Endodermal cell (in vitro differentiated cells): ENCODE data around the gene C9orf152. TPM values are rescaled to one million over a fixed set of nuclear protein-coding genes. Genes with fewer than 3 reads are reported as not detected.

Source experiments
- DNase-seq: peaks from one replicate; pipeline ENCODE4 v3.0.0-alpha.2; 2017
- H3K27ac ChIP-seq: 2 replicates; pipeline ENCODE4 v1.5.1; 2013; ENCODE audit warnings: mild to moderate bottlenecking, low read depth, low read length, moderate library complexity
- H3K27me3 ChIP-seq: 2 replicates; pipeline ENCODE4 v1.6.1; 2013; ENCODE audit warnings: mild to moderate bottlenecking, low read length, moderate library complexity; ENCODE audit not compliant: insufficient read depth, control insufficient read depth, poor library complexity, severe bottlenecking
- H3K36me3 ChIP-seq: 2 replicates; pipeline ENCODE4 v1.7.0; 2013; ENCODE audit warnings: mild to moderate bottlenecking, low read length, moderate library complexity; ENCODE audit not compliant: control insufficient read depth, insufficient read depth
- H3K4me1 ChIP-seq: one replicate; pipeline ENCODE4 v1.7.0; 2013; ENCODE audit warnings: low read length; ENCODE audit not compliant: control insufficient read depth, insufficient read depth
- H3K4me3 ChIP-seq: 2 replicates; pipeline ENCODE4 v1.5.1; 2013; ENCODE audit warnings: mild to moderate bottlenecking, low read length, moderate library complexity
- H3K9ac ChIP-seq: 2 replicates; pipeline ENCODE4 v1.6.1; 2013; ENCODE audit warnings: mild to moderate bottlenecking, low read length, moderate library complexity; ENCODE audit not compliant: poor library complexity, severe bottlenecking; ENCODE audit errors: extremely low read depth
- H3K9me3 ChIP-seq: 2 replicates; pipeline ENCODE4 v1.6.1; 2013; ENCODE audit warnings: mild to moderate bottlenecking, low read length, moderate library complexity; ENCODE audit not compliant: control insufficient read depth
- H3K27ac Mint-ChIP-seq: 2 replicates; pipeline ENCODE4 v1.8.0; 2020; ENCODE audit warnings: mixed read lengths
- H3K27me3 Mint-ChIP-seq: 2 replicates; pipeline ENCODE4 v1.8.0; 2021; ENCODE audit warnings: mild to moderate bottlenecking, mixed read lengths; ENCODE audit not compliant: insufficient read depth
- H3K36me3 Mint-ChIP-seq: 2 replicates; pipeline ENCODE4 v1.8.0; 2020; ENCODE audit warnings: low read depth, mixed read lengths
- H3K4me1 Mint-ChIP-seq: 2 replicates; pipeline ENCODE4 v1.8.0; 2020; ENCODE audit warnings: mixed read lengths
- H3K4me3 Mint-ChIP-seq: 2 replicates; pipeline ENCODE4 v1.8.0; 2020; ENCODE audit warnings: mild to moderate bottlenecking, moderate library complexity, mixed read lengths
- H3K9me3 Mint-ChIP-seq: 2 replicates; pipeline ENCODE4 v1.8.0; 2020; ENCODE audit warnings: mild to moderate bottlenecking, mixed read lengths
- WGBS, 2 experiments: methylation state at CpG; one replicate each; pipeline versions ENCODE4 v1.1.5 to v1.1.7; 2013; ENCODE audit warnings: missing lambda C conversion rate in 2 of 2, mixed read lengths in 1 of 2; ENCODE audit not compliant: insufficient coverage in 1 of 2, insufficient read length in 1 of 2; 5-methylcytosine and 5-hydroxymethylcytosine counted together
- total RNA-seq, 2 donors: library from RNA; stranded (reverse); fragmentation: NEBNext Ultra II Directional in 1 of 2; extraction: Animal tissue kit (Norgen Biotek cat#: 25700) in 1 of 2; gene quantifications; 2 replicates in 1 of 2; 3 replicates in 1 of 2; pipeline ENCODE4 v1.2.1, GENCODE V29; 2021
- TF ChIP-seq, protein P1 (sequence below): fragments of 200-600 bp; sonication (generic); conservative IDR thresholded peaks from 2 replicates; pipeline ENCODE4 v1.5.0; 2021; ENCODE audit warnings: antibody characterized with exemption, mild to moderate bottlenecking

C9orf152 gene
- total RNA-seq, 2 donors from 2014 or later = not detected

DNA sequence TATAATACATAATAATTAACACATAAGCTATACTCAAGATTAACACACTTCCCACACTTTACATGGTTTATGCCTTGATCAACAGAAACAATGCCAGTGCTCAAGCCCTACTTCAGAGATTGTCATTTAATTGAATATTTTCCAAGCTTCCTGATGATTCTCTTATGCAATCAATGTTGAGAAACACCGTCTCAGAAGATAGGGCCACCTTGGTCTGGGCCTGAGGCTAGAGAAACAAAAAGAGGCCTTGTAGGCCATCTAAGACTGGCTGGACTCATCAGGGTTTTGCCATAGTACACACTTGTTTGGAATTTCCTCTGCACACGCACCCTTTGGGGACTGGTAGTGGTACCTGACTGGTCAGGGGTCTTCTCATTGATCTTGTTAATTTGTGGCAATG is 16.3 kb downstream of the C9orf152 start:
- no peak overlapping the region for H3K27ac ChIP-seq
- no peaks in the 10 kb centered on the region for H3K36me3 Mint-ChIP-seq
- H3K4me3 ChIP-seq = no peak overlapping the region
- peaks cover 3% of the 10 kb centered on the region for H3K4me1 ChIP-seq
- peaks cover 82% of the 10 kb centered on the region for H3K27me3 ChIP-seq
- peaks cover 42% of the 10 kb centered on the region for H3K27me3 Mint-ChIP-seq
- H3K27ac Mint-ChIP-seq = no peak overlapping the region
- TF ChIP-seq, protein P1, sequence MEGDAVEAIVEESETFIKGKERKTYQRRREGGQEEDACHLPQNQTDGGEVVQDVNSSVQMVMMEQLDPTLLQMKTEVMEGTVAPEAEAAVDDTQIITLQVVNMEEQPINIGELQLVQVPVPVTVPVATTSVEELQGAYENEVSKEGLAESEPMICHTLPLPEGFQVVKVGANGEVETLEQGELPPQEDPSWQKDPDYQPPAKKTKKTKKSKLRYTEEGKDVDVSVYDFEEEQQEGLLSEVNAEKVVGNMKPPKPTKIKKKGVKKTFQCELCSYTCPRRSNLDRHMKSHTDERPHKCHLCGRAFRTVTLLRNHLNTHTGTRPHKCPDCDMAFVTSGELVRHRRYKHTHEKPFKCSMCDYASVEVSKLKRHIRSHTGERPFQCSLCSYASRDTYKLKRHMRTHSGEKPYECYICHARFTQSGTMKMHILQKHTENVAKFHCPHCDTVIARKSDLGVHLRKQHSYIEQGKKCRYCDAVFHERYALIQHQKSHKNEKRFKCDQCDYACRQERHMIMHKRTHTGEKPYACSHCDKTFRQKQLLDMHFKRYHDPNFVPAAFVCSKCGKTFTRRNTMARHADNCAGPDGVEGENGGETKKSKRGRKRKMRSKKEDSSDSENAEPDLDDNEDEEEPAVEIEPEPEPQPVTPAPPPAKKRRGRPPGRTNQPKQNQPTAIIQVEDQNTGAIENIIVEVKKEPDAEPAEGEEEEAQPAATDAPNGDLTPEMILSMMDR = no peak
- peaks cover 14% of the 10 kb centered on the region for H3K9me3 Mint-ChIP-seq
- peaks cover 6% of the 10 kb centered on the region for H3K4me1 Mint-ChIP-seq
- no peak overlapping the region for H3K4me3 Mint-ChIP-seq
- 90 to 91% methylated on average over 2 of the region's 2 CpGs for WGBS, 2 experiments
- H3K36me3 ChIP-seq = no peaks in the 10 kb centered on the region
- no peak for DNase-seq
- H3K9me3 ChIP-seq = peaks cover 7% of the 10 kb centered on the region
- H3K9ac ChIP-seq = no peak overlapping the region

DNA sequence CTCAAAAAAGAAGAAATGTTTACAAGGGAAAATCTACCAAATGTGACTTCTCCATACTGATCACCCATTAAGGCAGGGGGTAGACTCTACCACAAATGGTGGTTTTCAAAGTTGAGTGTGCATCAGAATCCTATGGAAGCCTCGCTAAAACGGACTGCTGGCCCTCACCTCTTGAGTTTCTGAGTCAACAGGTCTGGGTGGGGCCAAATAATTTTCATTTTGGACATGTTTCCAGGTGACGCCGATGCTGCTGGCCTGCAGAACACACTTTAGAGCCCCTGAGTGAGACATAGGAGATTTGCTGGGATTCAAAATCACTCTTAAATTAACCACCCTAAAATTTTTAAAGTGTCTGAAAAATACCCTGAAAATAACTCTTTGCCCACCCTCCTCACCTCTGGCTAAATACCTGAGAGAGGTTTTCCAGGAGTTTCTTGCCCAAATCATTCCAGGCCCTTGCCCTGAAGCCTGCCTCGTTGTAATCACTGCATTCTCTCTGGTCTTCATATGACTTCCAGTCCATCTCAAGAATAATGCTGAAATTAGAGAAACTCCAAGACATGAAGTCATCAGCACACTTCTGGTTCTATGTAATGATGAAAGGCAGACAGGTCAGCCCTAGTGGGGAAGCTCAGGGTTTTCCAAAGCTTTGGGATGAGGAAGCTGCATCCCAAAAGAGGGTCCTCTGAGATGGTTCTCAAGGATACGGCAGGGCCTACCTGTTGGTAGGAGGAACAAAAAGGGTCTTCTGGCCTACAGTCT is 18.2 kb downstream of the C9orf152 start:
- peaks cover 46% of the 10 kb centered on the region for H3K27me3 Mint-ChIP-seq
- Histone ChIP-seq H3K4me1 (peaks cover 3% of the 10 kb centered on the region), H3K9me3 (peaks cover 3% of the 10 kb centered on the region), H3K4me3 (no peak overlapping the region), H3K36me3 (no peaks in the 10 kb centered on the region), H3K9ac (no peak overlapping the region), H3K27me3 (peaks cover 92% of the 10 kb centered on the region), H3K27ac (no peak overlapping the region)
- TF ChIP-seq, protein P1 = no peak
- H3K27ac Mint-ChIP-seq = no peak overlapping the region
- DNase-seq = no peak
- WGBS, 2 experiments = 93 to 94% methylated on average over 3 to 6 of the region's 6 CpGs
- no peaks in the 10 kb centered on the region for H3K36me3 Mint-ChIP-seq
- H3K4me3 Mint-ChIP-seq = no peak overlapping the region
- peaks cover 7% of the 10 kb centered on the region for H3K9me3 Mint-ChIP-seq
- H3K4me1 Mint-ChIP-seq = peaks cover 9% of the 10 kb centered on the region

DNA sequence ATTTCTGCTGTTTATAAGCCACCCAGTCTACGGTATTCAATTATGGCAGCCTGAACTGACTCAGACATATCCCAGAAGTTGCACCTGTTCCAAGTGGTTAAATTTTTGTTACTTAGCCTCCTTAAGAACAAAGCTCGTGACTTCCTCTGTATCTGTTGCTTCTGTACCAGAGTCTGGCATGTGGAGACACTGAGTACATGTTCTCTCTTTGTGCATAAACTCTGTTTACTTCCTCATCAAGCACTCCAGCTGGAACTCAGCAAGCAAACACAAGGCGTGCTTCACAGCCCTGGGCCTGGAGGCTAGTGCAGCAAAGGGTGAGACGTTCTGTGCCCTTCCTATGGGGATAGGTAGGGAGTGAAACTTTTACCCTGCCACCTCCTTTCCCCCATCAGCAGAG is 19.0 kb downstream of the C9orf152 start:
- Histone ChIP-seq H3K36me3 (no peaks in the 10 kb centered on the region), H3K4me3 (no peak overlapping the region), H3K27me3 (peaks cover 97% of the 10 kb centered on the region), H3K4me1 (peaks cover 3% of the 10 kb centered on the region), H3K9me3 (no peaks in the 10 kb centered on the region), H3K27ac (no peak overlapping the region), H3K9ac (no peak overlapping the region)
- H3K36me3 Mint-ChIP-seq = no peaks in the 10 kb centered on the region
- no peak for DNase-seq
- peaks cover 46% of the 10 kb centered on the region for H3K27me3 Mint-ChIP-seq
- H3K9me3 Mint-ChIP-seq = no peaks in the 10 kb centered on the region
- TF ChIP-seq, protein P1 = no peak
- WGBS, 2 experiments = 93 to 95% methylated on average over 2 to 3 of the region's 4 CpGs
- H3K4me3 Mint-ChIP-seq = no peak overlapping the region
- H3K27ac Mint-ChIP-seq = no peak overlapping the region
- H3K4me1 Mint-ChIP-seq = peaks cover 6% of the 10 kb centered on the region
